DOHH2 (cell line): ENCODE results near the gene LSM14A.

Experiments used
- CTCF ChIP-seq: fragments of 200-600 bp; sonication (generic); IDR thresholded peaks from one replicate; pipeline ENCODE4 v1.5.1; 2014; ENCODE audit warnings: antibody characterized with exemption, mild to moderate bottlenecking, low read depth, low read length; ENCODE audit not compliant: poor library complexity, severe bottlenecking
- EZH2phosphoT487 ChIP-seq: fragments of 200-600 bp; sonication (generic); IDR thresholded peaks from 2 replicates; pipeline ENCODE4 v1.6.1; 2017; ENCODE audit warnings: borderline replicate concordance, mild to moderate bottlenecking, antibody characterized with exemption, low read length, moderate library complexity, mixed read lengths

- TF ChIP-seq CTCF (no peak), EZH2phosphoT487 (no peak)
These were observed 89.2 kb downstream of the LSM14A start for GRCh38 chr19:34261334-34262109.
